Amniotic stem cell (primary cell): ENCODE measurements around the gene BPIFB2.
"Not testable (repeated sequence)": the region's sequence is repeated elsewhere in the genome, so short reads cannot be mapped to it uniquely, and the experiment has no call there.

ENCODE experiments used
- DNase-seq: peaks from one replicate; lab custom pipeline; 2025; lab: John Stamatoyannopoulos, UW

The BPIFB2 gene

DNA sequence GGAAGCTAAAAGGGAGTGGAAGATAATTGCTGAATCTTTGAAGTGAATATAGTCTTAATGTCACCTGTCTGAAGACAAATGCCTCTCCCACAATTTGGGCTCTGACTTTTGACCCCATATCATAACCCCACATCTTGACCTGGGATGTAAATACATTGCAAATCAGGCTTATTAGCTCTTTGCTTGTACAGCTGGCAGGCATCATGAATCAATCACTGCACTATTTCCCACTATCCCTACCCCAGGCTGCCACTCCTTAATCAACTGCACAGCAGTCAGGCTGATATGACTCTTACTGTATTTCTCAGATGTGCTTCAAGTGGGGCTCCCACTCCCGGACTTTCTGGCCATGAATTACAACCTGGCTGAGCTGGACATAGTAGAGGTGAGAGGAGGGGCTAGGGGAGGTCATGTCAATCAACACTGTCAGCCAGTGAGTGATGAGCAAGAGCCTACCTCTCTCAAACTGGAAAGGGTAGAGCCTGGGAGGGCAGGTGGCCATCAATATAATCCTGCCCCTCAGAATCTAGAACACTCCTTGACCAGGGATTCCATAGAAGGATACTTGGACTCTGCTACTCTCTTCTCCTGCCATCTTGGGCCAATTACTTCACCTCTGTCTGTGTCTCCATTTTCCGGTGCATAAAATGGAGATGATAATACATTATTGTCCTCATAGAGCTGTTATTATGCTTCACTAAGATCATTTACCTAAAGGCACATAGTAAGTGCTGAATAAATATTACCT is 35.7 kb downstream of the BPIFB2 start:
- no peak for DNase-seq

DNA sequence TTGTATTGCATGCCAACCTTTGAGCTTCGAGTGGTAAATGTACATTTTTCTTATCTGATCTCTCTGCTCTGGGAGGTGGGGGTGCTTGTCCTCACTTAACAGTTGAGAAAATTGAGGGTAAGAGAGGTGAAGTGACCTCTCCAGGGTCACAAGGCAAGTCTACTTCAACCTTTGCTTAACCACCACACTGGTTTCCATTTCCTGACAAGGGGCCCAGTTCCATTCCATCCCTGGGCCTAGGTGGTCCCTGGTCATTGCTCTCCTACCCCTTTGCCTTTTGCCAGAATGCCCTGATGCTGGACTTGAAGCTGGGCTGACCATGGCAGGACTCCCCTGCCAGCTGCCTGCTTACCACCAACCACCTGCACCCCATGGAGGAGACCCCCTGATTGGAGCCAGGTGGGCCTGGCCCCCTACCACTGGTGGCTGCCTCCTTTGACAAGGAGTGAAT is 36.3 kb downstream of the BPIFB2 start:
- no peak for DNase-seq

DNA sequence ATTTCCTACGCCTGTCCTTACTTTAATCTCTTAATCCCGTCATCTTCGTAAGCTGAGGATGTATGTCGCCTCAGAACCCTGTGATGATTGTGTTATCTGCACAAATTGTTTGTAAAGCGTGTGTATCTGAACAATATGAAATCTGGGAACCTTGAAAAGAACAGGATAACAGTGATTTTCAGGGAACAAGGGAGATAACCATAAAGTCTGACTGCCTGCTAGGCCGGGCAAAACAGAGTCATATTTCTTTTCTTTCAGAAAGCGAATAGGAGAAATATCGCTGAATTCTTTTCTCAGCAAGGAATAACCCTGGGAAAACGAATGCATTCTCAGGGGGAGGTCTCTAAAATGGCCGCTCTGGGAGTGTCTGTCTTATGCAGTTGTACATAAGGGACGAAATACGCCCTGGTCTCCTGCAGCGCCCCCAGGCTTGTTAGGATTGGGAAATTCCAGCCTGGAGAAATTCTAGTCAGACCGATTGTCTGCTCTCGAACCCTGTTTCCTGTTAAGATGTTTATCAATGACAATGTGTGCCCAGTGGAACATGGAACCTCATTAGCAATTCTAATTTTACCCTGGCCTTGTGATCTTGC is 37.7 kb downstream of the BPIFB2 start:
- not testable (repeated sequence) for DNase-seq

GRCh38 chr20:33046412-33046811 is 38.9 kb downstream of the BPIFB2 start:
- DNase-seq, result no peak

- DNase-seq, result no peak
Observed at GRCh38 chr20:33051333-33051732, 43.8 kb downstream of the BPIFB2 start.

- no peak for DNase-seq
Observed at GRCh38 chr20:33053291-33054106, 46.0 kb downstream of the BPIFB2 start, which contains the start of gene BPIFB3. BPIFB3 (plus strand) TSS chr20:33053903; CDS start chr20:33055436, 1,533 bp downstream.

DNA sequence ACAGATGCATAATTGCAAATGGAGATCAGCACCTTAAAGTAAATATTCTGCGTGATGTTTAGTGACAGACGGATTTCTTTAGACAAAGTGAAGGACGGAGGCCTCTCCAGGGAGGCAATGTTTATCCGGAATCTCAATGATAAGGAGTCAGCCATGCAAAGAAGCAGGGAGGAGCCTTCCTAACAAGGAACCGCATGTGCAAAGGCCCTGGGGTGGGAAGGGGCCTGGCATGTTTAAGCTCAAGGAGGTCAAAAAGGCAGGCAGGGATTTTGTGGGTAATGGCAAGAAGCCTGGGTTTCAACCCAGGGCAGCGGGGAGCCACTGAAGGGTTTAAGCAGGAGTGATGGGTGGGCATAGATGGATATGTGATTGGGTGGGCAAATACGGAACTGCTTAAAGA is 46.9 kb downstream of the BPIFB2 start:
- no peak for DNase-seq

GRCh38 chr20:33054791-33055190 is 47.3 kb downstream of the BPIFB2 start:
- DNase-seq, result no peak

- no peak for DNase-seq
Observed at GRCh38 chr20:33059136-33059535, 51.6 kb downstream of the BPIFB2 start.

DNA sequence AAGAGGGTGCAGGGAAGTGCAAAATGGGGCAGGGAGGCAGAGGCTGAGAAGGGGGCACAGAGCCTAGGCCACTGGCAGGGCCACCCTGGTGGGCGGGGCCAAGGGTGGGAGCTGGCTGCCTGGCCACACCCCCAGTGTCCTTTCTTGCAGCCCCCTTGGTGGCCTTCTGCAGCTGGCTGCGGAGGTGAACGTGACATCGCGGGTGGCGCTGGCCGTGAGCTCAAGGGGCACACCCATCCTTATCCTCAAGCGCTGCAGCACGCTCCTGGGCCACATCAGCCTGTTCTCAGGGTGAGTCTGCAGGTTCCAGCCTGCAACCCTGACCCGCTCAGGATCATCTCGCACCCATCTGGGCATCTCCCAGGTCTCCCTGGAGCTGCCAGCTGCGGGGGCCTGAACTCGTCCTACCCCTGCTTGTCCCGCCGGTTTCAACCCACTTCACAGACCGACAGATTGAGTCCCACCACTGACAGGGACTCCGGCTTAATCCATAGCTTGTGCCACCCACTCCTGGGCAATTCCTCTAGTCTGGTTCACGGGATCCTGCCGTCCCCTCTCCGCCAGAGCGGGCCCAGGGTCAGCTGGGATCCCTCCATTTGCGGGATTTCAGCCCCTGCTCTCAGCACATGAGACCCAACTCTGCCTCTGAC is 52.4 kb downstream of the BPIFB2 start:
- no peak for DNase-seq

DNA sequence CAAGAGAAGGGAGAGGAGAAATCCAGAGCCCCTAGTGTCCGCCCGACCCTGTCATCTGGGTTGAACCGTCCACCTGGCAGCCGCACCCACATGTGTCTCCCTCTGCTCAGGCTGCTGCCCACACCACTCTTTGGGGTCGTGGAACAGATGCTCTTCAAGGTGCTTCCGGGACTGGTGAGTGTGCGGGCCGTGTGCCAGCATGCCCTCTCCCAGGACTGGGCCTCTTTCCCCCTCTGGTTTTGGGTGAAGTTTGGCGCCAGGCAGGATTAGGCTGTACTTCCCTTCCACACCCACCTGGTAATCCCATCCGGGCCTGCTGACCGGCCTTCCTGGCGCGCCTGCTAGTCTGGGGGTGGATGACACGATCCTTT is 54.1 kb downstream of the BPIFB2 start:
- DNase-seq, result no peak

DNA sequence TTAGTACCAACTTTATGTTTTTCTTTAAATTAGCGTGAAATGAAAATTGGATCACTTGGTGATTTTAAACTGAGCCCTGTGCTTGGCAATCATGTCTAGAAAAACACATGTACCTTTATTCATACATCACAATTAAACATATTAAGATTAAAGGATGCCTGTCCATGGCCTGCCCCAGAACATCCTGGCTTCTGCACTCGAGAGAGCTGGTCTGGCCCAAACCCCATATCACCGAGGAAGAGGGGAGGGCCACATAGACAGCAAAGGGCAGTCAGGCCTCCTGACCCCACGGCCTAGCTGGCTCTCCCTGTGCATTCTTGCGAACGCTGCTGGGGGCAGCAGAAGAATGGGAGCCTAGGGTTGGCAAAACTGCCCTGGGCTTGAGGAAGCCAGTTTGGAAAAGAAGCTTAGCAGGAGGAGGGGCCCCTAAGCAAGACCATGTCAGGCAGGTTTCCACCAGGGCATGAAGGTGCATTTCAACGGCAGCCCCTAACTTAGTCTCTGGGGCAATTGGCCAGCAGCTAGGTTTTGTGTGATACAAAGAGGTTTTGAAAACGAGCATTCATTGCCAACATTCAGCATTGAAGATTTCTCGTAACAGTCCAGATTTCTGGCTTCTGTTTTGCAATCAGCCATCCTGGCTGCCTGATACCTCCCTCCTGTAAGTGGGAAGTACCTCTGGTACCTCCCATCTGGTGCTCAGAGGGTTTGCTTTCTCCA is 54.8 kb downstream of the BPIFB2 start:
- DNase-seq, result no peak

GRCh38 chr20:33062825-33063149 is 55.3 kb downstream of the BPIFB2 start:
- no peak for DNase-seq

- no peak for DNase-seq
Observed at GRCh38 chr20:33063271-33063670, 55.8 kb downstream of the BPIFB2 start.

GRCh38 chr20:33064572-33065287 is 57.2 kb downstream of the BPIFB2 start:
- no peak for DNase-seq

DNA sequence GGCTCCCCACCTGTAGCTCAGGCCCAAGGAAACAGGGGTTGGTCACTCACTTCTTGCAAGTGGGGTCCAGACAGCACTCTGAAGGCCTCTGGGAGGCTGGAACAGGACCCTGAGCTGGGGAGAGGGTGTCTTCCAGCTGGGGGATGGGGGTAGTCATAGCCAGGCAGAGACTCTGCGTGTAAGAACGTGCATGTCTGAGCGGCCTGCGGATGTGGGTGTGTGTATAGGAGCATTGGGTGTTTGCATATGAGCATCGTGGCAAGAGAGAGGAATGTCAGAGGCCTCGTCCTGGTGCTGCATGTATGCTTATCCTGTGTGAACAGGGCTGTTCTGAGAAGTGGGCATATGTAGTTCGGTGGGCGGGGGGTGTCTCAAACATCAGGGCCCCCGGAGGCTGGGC is 58.3 kb downstream of the BPIFB2 start:
- no peak for DNase-seq

DNA sequence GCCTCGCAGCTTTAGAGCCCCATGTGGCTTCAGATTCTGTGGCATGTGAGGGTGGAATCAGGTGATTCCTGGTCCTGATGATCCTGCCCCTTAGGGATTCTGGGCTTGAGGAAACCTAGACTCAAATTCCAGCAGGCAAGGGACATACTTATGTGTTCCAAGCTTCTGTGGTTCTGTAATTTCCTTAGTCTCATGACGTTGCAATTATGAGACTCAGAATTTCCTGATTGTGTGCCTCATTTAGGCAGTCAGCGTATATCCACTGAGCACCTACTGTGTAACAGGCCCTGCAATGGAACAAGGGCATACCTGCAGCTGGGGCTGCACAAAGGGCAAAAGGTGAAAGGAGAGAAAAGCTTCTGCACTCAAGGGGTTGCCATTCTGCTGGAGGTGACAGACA is 60.3 kb downstream of the BPIFB2 start:
- DNase-seq, result no peak

- no peak for DNase-seq
Observed at GRCh38 chr20:33068251-33068939, 60.9 kb downstream of the BPIFB2 start.

DNA sequence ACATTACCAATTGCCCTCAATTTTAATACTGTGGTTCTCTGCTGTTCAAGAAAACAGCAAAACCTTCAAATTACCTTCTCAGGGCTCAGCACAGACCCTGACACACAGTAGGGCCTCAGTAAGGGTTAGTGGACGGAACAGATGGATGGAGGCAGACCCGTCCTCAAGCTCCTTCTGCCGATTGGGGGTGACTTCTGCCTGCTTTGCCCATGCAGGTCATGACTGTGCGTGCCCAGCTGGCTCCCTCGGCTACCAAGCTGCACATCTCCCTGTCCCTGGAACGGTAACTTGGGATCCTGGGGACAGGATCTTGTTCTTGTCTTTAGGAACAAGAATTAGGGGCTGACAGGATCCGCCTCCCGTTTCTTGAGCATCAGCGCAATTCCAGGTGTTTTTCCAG is 62.2 kb downstream of the BPIFB2 start:
- DNase-seq, result no peak
